GM12801 (cell line): ENCODE measurements around the gene UROC1.

Experiments used
- CTCF ChIP-seq: IDR thresholded peaks from one replicate; pipeline ENCODE4 v1.5.1; 2011; ENCODE audit warnings: control low read depth; ENCODE audit not compliant: insufficient read length; ENCODE audit errors: extremely low read depth

The UROC1 gene

GRCh38 chr3:126447456-126448106 lies 70.0 kb downstream of the UROC1 start:
- TF ChIP-seq CTCF = no peak

- TF ChIP-seq CTCF = no peak
These were observed 70.8 kb downstream of the UROC1 start for GRCh38 chr3:126446791-126447190.

- TF ChIP-seq CTCF = no peak
These were observed 71.3 kb downstream of the UROC1 start for GRCh38 chr3:126446301-126446700.

- TF ChIP-seq CTCF = no peak
These were observed 72.1 kb downstream of the UROC1 start for GRCh38 chr3:126445506-126445905.

- no peak for TF ChIP-seq CTCF
These were observed 74.7 kb downstream of the UROC1 start for GRCh38 chr3:126442856-126443242.

- TF ChIP-seq CTCF = no peak
These were observed 75.3 kb downstream of the UROC1 start for GRCh38 chr3:126442094-126442855.

DNA sequence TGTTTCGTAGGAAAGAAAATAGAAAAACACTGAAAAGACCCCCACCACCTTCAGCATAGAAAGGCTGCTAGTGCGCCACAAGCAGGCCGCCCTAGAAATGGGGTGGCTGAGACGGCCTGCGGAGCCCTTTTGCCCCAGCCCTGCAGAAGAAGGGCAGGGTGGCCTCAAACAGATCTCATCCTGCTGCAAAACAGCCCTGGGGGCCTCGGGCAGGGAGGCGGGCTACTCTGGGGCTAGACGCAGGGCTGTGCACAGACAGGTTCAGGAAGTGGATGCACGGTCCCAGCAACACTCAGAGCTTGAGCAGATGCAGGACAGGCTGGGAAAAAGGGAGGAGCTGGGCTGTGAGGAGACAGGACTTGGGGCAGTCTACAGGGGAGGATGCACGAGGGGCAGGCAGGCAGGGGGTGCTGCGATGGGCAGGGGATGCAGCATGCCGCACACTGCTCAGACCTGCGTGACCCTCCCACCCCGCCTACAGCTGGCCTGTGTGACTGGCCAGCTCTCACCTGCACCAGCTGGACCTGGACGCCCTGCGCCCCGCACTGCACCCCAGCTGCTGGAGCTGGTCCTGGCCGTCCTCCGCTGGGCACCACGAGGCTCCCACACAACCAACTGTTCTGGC lies 76.2 kb downstream of the UROC1 start:
- TF ChIP-seq CTCF = no peak
